ENCODE data around the gene SSTR5.

- TF ChIP-seq, protein P1, sequence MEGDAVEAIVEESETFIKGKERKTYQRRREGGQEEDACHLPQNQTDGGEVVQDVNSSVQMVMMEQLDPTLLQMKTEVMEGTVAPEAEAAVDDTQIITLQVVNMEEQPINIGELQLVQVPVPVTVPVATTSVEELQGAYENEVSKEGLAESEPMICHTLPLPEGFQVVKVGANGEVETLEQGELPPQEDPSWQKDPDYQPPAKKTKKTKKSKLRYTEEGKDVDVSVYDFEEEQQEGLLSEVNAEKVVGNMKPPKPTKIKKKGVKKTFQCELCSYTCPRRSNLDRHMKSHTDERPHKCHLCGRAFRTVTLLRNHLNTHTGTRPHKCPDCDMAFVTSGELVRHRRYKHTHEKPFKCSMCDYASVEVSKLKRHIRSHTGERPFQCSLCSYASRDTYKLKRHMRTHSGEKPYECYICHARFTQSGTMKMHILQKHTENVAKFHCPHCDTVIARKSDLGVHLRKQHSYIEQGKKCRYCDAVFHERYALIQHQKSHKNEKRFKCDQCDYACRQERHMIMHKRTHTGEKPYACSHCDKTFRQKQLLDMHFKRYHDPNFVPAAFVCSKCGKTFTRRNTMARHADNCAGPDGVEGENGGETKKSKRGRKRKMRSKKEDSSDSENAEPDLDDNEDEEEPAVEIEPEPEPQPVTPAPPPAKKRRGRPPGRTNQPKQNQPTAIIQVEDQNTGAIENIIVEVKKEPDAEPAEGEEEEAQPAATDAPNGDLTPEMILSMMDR (IDR thresholded peaks at IDR 0.05): no peak
- no peak for TF ChIP-seq POLR2A (IDR thresholded peaks at IDR 0.05)
These were observed 52.9 kb downstream of the SSTR5 start for GRCh38 chr16:1125471-1125870.
